Right lobe of liver (tissue), 6 donors: ENCODE measurements around the gene GABRG3. TPM values are rescaled to one million over a fixed set of nuclear protein-coding genes. Genes with fewer than 3 reads are reported as not detected.

Experiments
- ATAC-seq, 4 donors: fragments of 200-7000 bp; cut with Tn5 transposase; one replicate each; pipeline ENCODE4 v1.9.1; 2020; ENCODE audit warnings: mild to moderate bottlenecking in 4 of 4, moderate library complexity in 4 of 4
- DNase-seq, 3 donors: peaks; one replicate each; pipeline ENCODE4 v3.0.0-alpha.2; 2020
- H3K27ac ChIP-seq, 3 donors: fragments of 200-600 bp; one replicate each; pipeline ENCODE4 v1.8.0; 2022
- H3K27me3 ChIP-seq, 2 donors: fragments of 200-600 bp; one replicate each; pipeline ENCODE4 v1.8.0; 2022
- H3K36me3 ChIP-seq, 4 donors: fragments of 200-600 bp; sonication (generic) in 1 of 4; one replicate each; pipeline versions ENCODE4 v1.5.1 to v1.8.0; 2017 to 2022; ENCODE audit warnings: control low read depth in 1 of 4
- H3K4me1 ChIP-seq, 4 donors: fragments of 200-600 bp; sonication (generic) in 1 of 4; one replicate each; pipeline versions ENCODE4 v1.5.1 to v1.8.0; 2017 to 2022; ENCODE audit warnings: control low read depth in 1 of 4
- H3K4me3 ChIP-seq, 3 donors: fragments of 200-600 bp; one replicate each; pipeline ENCODE4 v1.8.0; 2022
- H3K9me3 ChIP-seq, 4 donors: fragments of 200-600 bp; sonication (generic) in 1 of 4; one replicate each; pipeline versions ENCODE4 v1.5.1 to v1.8.0; 2017 to 2022; ENCODE audit warnings: control low read depth in 1 of 4
- CTCF ChIP-seq, 4 donors: fragments of 200-600 bp in 3 of 4; fragments of 450-650 bp in 1 of 4; IDR thresholded peaks; one replicate each; pipeline versions ENCODE4 v1.5.1 to v1.8.0; 2016 to 2022; ENCODE audit warnings: antibody characterized with exemption in 4 of 4, mild to moderate bottlenecking in 2 of 4
- POLR2A ChIP-seq: fragments of 450-650 bp; IDR thresholded peaks from one replicate; pipeline ENCODE4 v1.6.1; 2017; ENCODE audit warnings: antibody characterized with exemption, mild to moderate bottlenecking
- WGBS: methylation state at CpG from one replicate; pipeline ENCODE4 v1.1.6; 2018; ENCODE audit warnings: low coverage, low lambda C conversion rate; ENCODE audit not compliant: insufficient coverage; ENCODE audit errors: missing lambda C conversion rate; 5-methylcytosine and 5-hydroxymethylcytosine counted together
- intact Hi-C, 2 donors: fragments of 100-400 bp; cut with DNase I; formaldehyde crosslinking; loops; one replicate each; pipeline versions ENCODE4 v1.11.2 to v1.14.1; 2022
- total RNA-seq, 6 experiments: library from RNA; depleted of rRNA in 2 of 6; stranded (reverse); fragments of >200 nt in 2 of 6; fragmentation: NEBNext Ultra II Directional in 3 of 6; extraction: Animal tissue kit (Norgen Biotek cat#: 25700) in 3 of 6; gene quantifications; one replicate each; pipeline versions ENCODE4 v1.1.0 to v1.2.4, GENCODE V29; 2016 to 2023
- donor health status: DM: no; HTN: yes; CAD: no.
- donor health status: DM: no; HTN: no; CAD: no.
- donor health status: DM: no; HTN: no; CAD: no.
- donor health status: DM: no; HTN: yes; CAD: no.
- donor health status: DM: no; HTN: yes; CAD: no.

The GABRG3 gene
- total RNA-seq, 6 experiments from 2014 or later, result 0.18 TPM; not detected in 5

DNA sequence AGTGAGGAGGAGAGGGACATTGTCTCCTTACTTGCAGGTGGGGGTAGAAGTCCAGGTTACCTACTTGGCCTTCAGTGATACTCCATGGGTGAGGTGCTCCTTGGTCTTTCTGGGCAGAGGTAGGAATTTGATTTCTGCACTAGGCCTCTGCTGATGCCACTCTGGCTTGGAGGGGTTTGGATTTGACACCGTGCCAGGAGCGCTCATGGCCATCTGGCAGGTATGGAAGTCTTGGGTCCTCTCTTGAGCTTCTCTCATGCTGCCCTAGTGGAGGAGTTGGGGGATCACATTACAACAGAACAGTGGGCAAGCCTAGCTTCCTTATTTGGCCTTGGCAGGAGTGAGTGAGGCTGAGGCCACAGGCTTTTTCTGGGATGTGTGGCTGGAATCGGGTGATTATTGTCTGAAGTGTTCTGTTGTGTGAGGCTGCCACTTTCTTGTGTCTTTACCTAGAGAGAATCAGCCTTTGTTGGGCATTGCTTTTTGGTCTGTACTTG lies 525.0 kb downstream of the GABRG3 start:
- intact Hi-C loops, result no loop called here
- Histone ChIP-seq H3K27ac (no peak overlapping the region), H3K4me3 (no peak overlapping the region), H3K27me3 (no peaks in the 10 kb centered on the region), H3K36me3 (no peaks in the 10 kb centered on the region), H3K9me3 (no peaks in the 10 kb centered on the region), H3K4me1 (no peaks in the 10 kb centered on the region)
- TF ChIP-seq POLR2A, result no peak
- TF ChIP-seq CTCF (IDR thresholded peaks at IDR 0.05), result no peak
- ATAC-seq (no peak), DNase-seq (no peak)
- WGBS, result 24% methylated on average over 2 of the region's 3 CpGs

DNA sequence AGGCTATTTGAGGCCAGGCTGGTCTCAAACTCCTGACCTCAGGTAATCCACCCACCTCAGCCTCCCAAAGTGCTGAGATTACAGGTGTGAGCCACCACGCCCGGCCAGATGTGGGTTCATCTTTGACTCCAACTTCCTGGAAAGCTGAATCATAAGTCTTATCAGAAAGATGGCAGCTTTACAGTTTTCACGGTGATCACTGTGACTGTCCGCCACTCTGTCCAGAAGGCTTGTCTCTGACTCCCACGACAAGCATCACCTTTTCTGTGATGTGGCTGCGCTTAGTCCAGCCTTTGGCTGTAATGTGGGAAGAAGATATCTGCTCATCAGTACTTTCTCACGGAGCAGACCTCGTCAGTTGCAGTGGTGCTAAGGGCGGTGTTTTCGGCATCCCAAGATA lies 527.7 kb downstream of the GABRG3 start:
- DNase-seq (no peak), ATAC-seq (no peak)
- TF ChIP-seq CTCF (IDR thresholded peaks at IDR 0.05), result no peak
- H3K27me3 ChIP-seq, result no peaks in the 10 kb centered on the region
- no peak overlapping the region for H3K27ac ChIP-seq
- intact Hi-C loops, result no loop called here
- no peak overlapping the region for H3K4me3 ChIP-seq
- H3K36me3 ChIP-seq, result no peaks in the 10 kb centered on the region
- WGBS, result 82% methylated on average over 7 of the region's 10 CpGs
- H3K9me3 ChIP-seq, result no peaks in the 10 kb centered on the region
- H3K4me1 ChIP-seq, result no peaks in the 10 kb centered on the region

- H3K36me3 ChIP-seq, result no peaks in the 10 kb centered on the region
- no peaks in the 10 kb centered on the region for H3K9me3 ChIP-seq
- H3K4me3 ChIP-seq, result no peak overlapping the region
- TF ChIP-seq CTCF (IDR thresholded peaks at IDR 0.05) (no peak), POLR2A (no peak)
- H3K4me1 ChIP-seq, result no peaks in the 10 kb centered on the region
- no peak overlapping the region for H3K27ac ChIP-seq
- ATAC-seq, result no peak
- no peaks in the 10 kb centered on the region for H3K27me3 ChIP-seq
- intact Hi-C loops, result no loop called here
- WGBS, result 60% methylated on average over 3 of the region's 4 CpGs
- DNase-seq, result no peak
Measured at GRCh38 chr15:27499191-27499590, 528.2 kb downstream of the GABRG3 start.

GRCh38 chr15:27499719-27500118 lies 528.7 kb downstream of the GABRG3 start:
- H3K27me3 ChIP-seq, result no peaks in the 10 kb centered on the region
- no peak for TF ChIP-seq CTCF (IDR thresholded peaks at IDR 0.05)
- TF ChIP-seq POLR2A, result no peak
- H3K4me1 ChIP-seq, result no peaks in the 10 kb centered on the region
- intact Hi-C loops, result no loop called here
- H3K36me3 ChIP-seq, result no peaks in the 10 kb centered on the region
- no peaks in the 10 kb centered on the region for H3K9me3 ChIP-seq
- no peak overlapping the region for H3K4me3 ChIP-seq
- ATAC-seq (no peak), DNase-seq (no peak)
- WGBS, result 22% methylated on average over 5 of the region's 6 CpGs
- no peak overlapping the region for H3K27ac ChIP-seq

GRCh38 chr15:27500206-27500605 lies 529.2 kb downstream of the GABRG3 start:
- Histone ChIP-seq H3K9me3 (no peaks in the 10 kb centered on the region), H3K27me3 (no peaks in the 10 kb centered on the region), H3K4me3 (no peak overlapping the region), H3K27ac (no peak overlapping the region), H3K36me3 (no peaks in the 10 kb centered on the region), H3K4me1 (no peaks in the 10 kb centered on the region)
- DNase-seq, result no peak
- no peak for ATAC-seq
- TF ChIP-seq POLR2A, result no peak
- no peak for TF ChIP-seq CTCF (IDR thresholded peaks at IDR 0.05)
- 77% methylated on average over 11 of the region's 15 CpGs for WGBS
- intact Hi-C loops, result no loop called here
